ENCODE results near the gene HMX3.

DNA sequence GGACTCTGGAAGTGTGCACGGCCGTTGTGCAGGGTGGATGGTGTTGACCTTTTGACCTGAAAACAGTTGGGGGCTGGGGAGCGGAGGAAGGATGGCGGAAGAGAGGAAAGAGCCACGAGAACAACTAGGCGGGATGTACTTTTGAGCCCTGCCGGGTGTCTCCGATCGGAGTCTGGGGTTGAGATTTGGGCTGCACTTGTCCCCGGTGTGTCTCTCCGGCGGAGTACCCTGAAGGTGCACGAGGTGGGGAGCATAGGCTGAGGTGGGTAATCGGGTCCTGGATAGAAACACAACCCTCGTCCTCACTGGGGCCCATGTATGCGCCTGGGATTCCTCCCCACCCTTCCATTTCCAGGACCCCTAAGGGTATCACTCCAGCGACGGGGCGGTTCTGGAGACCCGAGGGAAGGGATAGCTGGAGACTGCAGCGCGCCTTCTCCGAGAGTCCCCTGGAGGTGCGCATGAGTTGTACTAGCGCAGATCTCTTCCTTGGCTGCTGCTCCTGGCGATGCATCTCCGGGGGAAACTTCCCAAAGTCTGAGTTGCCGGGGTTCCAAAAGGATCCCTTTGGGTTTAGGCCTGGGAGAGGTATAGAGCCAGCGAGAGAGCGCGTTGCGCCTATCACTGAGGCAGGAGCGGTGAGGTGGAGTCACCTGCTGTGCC, 7.5 kb downstream of the HMX3 start:
- TF ChIP-seq, protein P1, sequence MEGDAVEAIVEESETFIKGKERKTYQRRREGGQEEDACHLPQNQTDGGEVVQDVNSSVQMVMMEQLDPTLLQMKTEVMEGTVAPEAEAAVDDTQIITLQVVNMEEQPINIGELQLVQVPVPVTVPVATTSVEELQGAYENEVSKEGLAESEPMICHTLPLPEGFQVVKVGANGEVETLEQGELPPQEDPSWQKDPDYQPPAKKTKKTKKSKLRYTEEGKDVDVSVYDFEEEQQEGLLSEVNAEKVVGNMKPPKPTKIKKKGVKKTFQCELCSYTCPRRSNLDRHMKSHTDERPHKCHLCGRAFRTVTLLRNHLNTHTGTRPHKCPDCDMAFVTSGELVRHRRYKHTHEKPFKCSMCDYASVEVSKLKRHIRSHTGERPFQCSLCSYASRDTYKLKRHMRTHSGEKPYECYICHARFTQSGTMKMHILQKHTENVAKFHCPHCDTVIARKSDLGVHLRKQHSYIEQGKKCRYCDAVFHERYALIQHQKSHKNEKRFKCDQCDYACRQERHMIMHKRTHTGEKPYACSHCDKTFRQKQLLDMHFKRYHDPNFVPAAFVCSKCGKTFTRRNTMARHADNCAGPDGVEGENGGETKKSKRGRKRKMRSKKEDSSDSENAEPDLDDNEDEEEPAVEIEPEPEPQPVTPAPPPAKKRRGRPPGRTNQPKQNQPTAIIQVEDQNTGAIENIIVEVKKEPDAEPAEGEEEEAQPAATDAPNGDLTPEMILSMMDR (IDR thresholded peaks at IDR 0.05) = no peak
- no peak for TF ChIP-seq POLR2A (IDR thresholded peaks at IDR 0.05)
